HepG2 (cell line): ENCODE data around the gene DHRS4L2. TPM values are rescaled to one million over a fixed set of nuclear protein-coding genes. Genes with fewer than 3 reads are reported as not detected.

Experiments used
- ATAC-seq: fragments of 200-7000 bp; cut with Tn5 transposase; 3 replicates; pipeline ENCODE4 v1.9.1; 2020; ENCODE audit warnings: mild to moderate bottlenecking, moderate library complexity
- BruUV-seq: library from RNA; stranded (reverse); fragments of 400-500 nt; replicated peaks from 2 replicates; lab custom pipeline; 2021; lab: Mats Ljungman, UMichigan
- CTCF ChIA-PET: fragments of 300-600 bp; formaldehyde crosslinking; extraction: SDS; loops from one replicate; lab custom pipeline; 2021; ENCODE audit warnings: low total read pairs, inconsistent platforms, low intra/inter-chr PET ratio; lab: Yijun Ruan, JAX
- POLR2A ChIA-PET: fragments of 350-600 bp; sonication (Branson Sonifier 250); formaldehyde crosslinking; loops from one replicate; lab custom pipeline; 2020; ENCODE audit warnings: antibody characterized with exemption, inconsistent platforms; lab: Yijun Ruan, JAX
- DNase-seq: peaks from one replicate; pipeline ENCODE4 v3.0.0-alpha.2; 2015; ENCODE audit warnings: low spot score
- FAIRE-seq: peaks from 3 replicates; lab custom pipeline; 2011; peaks lifted over from hg19 to GRCh38; lab: Jason Lieb, UNC
- H2AFZ ChIP-seq: one replicate; pipeline ENCODE4 v1.6.1; 2011; ENCODE audit warnings: low read length, inconsistent platforms
- H3K27ac ChIP-seq: fragments of 300-600 bp; 3 replicates; pipeline ENCODE4 v1.8.0; 2011; ENCODE audit warnings: mixed run types, mild to moderate bottlenecking, mixed read lengths, low read length, inconsistent platforms; ENCODE audit not compliant: insufficient read depth; ENCODE audit errors: extremely low read length
- H3K27me3 ChIP-seq, 2 experiments: fragments of 200-600 bp in 1 of 2; 2 replicates in 1 of 2; 3 replicates in 1 of 2; pipeline versions ENCODE4 v1.6.0 to v1.8.0; 2011; ENCODE audit warnings: low read length in 2 of 2, mild to moderate bottlenecking in 2 of 2, moderate library complexity in 2 of 2, inconsistent platforms in 1 of 2; ENCODE audit not compliant: insufficient read depth in 2 of 2, control insufficient read depth in 1 of 2
- H3K36me3 ChIP-seq, 2 experiments: fragments of 200-600 bp in 1 of 2; replicated peaks in 1 of 2; 2 replicates in 1 of 2; 3 replicates in 1 of 2; pipeline versions ENCODE4 v1.5.1 to v1.8.0; 2011; ENCODE audit warnings: low read length in 2 of 2, inconsistent platforms in 1 of 2; ENCODE audit not compliant: insufficient read depth in 2 of 2, control insufficient read depth in 1 of 2
- H3K4me1 ChIP-seq: 2 replicates; pipeline ENCODE4 v1.5.1; 2012; ENCODE audit warnings: low read length, inconsistent platforms; ENCODE audit not compliant: insufficient read depth
- H3K4me2 ChIP-seq: 2 replicates; pipeline ENCODE4 v1.6.0; 2011; ENCODE audit warnings: low read depth, low read length, inconsistent platforms
- H3K4me3 ChIP-seq, 3 experiments: fragments of 200-600 bp in 1 of 3; sonication (generic), shearing (Covaris generic) in 1 of 3; replicated peaks in 1 of 3; 2 replicates each; pipeline ENCODE4 v1.5.1; 2011 to 2016; ENCODE audit warnings: low read length in 3 of 3, inconsistent platforms in 2 of 3, low read depth in 2 of 3, mild to moderate bottlenecking in 2 of 3, control low read depth in 1 of 3, mixed read lengths in 1 of 3; ENCODE audit not compliant: insufficient read depth in 1 of 3
- H3K79me2 ChIP-seq: one replicate; pipeline ENCODE4 v1.6.1; 2011; ENCODE audit warnings: low read length, inconsistent platforms; ENCODE audit not compliant: insufficient read depth
- H3K9ac ChIP-seq: 2 replicates; pipeline ENCODE4 v1.6.0; 2011; ENCODE audit warnings: mild to moderate bottlenecking, low read depth, low read length, inconsistent platforms; ENCODE audit not compliant: insufficient read depth
- H3K9me3 ChIP-seq: 2 replicates; pipeline ENCODE4 v1.5.1; 2012; ENCODE audit warnings: mild to moderate bottlenecking, low read length
- H4K20me1 ChIP-seq: 2 replicates; pipeline ENCODE4 v1.6.0; 2011; ENCODE audit warnings: inconsistent platforms, mild to moderate bottlenecking, low read length, moderate library complexity; ENCODE audit not compliant: insufficient read depth
- ETV6 ChIP-seq: sonication (generic); formaldehyde crosslinking; conservative IDR thresholded peaks from 2 replicates; pipeline ENCODE4 v1.4.0; 2020; ENCODE audit warnings: missing genetic modification reagents
- FOXC1 ChIP-seq: sonication (generic); formaldehyde crosslinking; IDR thresholded peaks from 2 replicates; pipeline ENCODE4 v1.8.0; 2022; ENCODE audit warnings: mild to moderate bottlenecking, missing genetic modification reagents, borderline replicate concordance
- GMEB2 ChIP-seq: IDR thresholded peaks from 2 replicates; pipeline ENCODE4 v1.6.1; 2016; ENCODE audit warnings: missing biosample characterization, missing genetic modification reagents, low read depth
- HDAC1 ChIP-seq: sonication (generic); formaldehyde crosslinking; IDR thresholded peaks from 2 replicates; pipeline ENCODE4 v1.5.1; 2020; ENCODE audit warnings: mild to moderate bottlenecking, missing genetic modification reagents
- HMG20A ChIP-seq: IDR thresholded peaks from 2 replicates; pipeline ENCODE4 v1.6.1; 2016; ENCODE audit warnings: borderline replicate concordance
- JUNB ChIP-seq: sonication (generic); formaldehyde crosslinking; IDR thresholded peaks from 2 replicates; pipeline ENCODE4 v1.8.0; 2022; ENCODE audit warnings: missing genetic modification reagents, mild to moderate bottlenecking, borderline replicate concordance
- KLF13 ChIP-seq: sonication (generic); formaldehyde crosslinking; IDR thresholded peaks from 2 replicates; pipeline ENCODE4 v1.4.0; 2020; ENCODE audit warnings: mild to moderate bottlenecking, missing genetic modification reagents
- MTA1 ChIP-seq: sonication (generic); formaldehyde crosslinking; IDR thresholded peaks from 2 replicates; pipeline ENCODE4 v1.4.0; 2020; ENCODE audit warnings: missing genetic modification reagents, mild to moderate bottlenecking, borderline replicate concordance
- MYPOP ChIP-seq: sonication (generic); formaldehyde crosslinking; IDR thresholded peaks from 2 replicates; pipeline ENCODE4 v1.8.1; 2023; ENCODE audit warnings: mild to moderate bottlenecking, moderate library complexity, missing genetic modification reagents
- NONO ChIP-seq, 2 experiments: fragments of 450-650 bp in 1 of 2; sonication (generic) in 1 of 2; formaldehyde crosslinking in 1 of 2; IDR thresholded peaks in 1 of 2; conservative IDR thresholded peaks in 1 of 2; 2 replicates each; pipeline versions ENCODE4 v1.6.1 to v1.8.0; 2017 to 2022; ENCODE audit warnings: mild to moderate bottlenecking in 1 of 2, missing genetic modification reagents in 1 of 2, moderate library complexity in 1 of 2
- SIN3A ChIP-seq: IDR thresholded peaks from 2 replicates; pipeline ENCODE4 v1.6.1; 2011; ENCODE audit warnings: low read depth, mild to moderate bottlenecking, control low read depth, low read length, borderline replicate concordance
- SOX6 ChIP-seq, 2 experiments: fragments of 450-650 bp in 1 of 2; sonication (generic) in 1 of 2; formaldehyde crosslinking in 1 of 2; IDR thresholded peaks; 2 replicates each; pipeline versions ENCODE4 v1.4.0 to v1.6.1; 2017 to 2020; ENCODE audit warnings: antibody characterized with exemption in 1 of 2, mild to moderate bottlenecking in 1 of 2, missing genetic modification reagents in 1 of 2
- THYN1 ChIP-seq: sonication (generic); formaldehyde crosslinking; IDR thresholded peaks from 2 replicates; pipeline ENCODE4 v1.8.1; 2023; ENCODE audit warnings: low read depth, mild to moderate bottlenecking, moderate library complexity, missing genetic modification reagents, borderline replicate concordance
- ZFP1 ChIP-seq: IDR thresholded peaks from 2 replicates; pipeline ENCODE4 v1.6.1; 2016
- ZGPAT ChIP-seq: IDR thresholded peaks from 2 replicates; pipeline ENCODE4 v1.6.1; 2016; ENCODE audit warnings: mild to moderate bottlenecking
- ZHX1 ChIP-seq: sonication (generic); formaldehyde crosslinking; IDR thresholded peaks from 2 replicates; pipeline ENCODE4 v1.8.1; 2022; ENCODE audit warnings: low read depth, mild to moderate bottlenecking, missing genetic modification reagents
- ZNF766 ChIP-seq: sonication (generic); formaldehyde crosslinking; IDR thresholded peaks from 2 replicates; pipeline ENCODE4 v1.5.0; 2020; ENCODE audit warnings: missing genetic modification reagents, borderline replicate concordance
- ZNF841 ChIP-seq: sonication (generic); formaldehyde crosslinking; IDR thresholded peaks from 2 replicates; pipeline ENCODE4 v1.8.1; 2023; ENCODE audit warnings: missing genetic modification reagents, borderline replicate concordance
- WGBS: methylation state at CpG from one replicate; pipeline ENCODE4 v1.1.6; 2017; ENCODE audit warnings: low lambda C conversion rate; 5-methylcytosine and 5-hydroxymethylcytosine counted together
- in situ Hi-C: cut with HindIII; loops from 2 replicates; pipeline ENCODE4 v1.10.0; 2017; ENCODE audit warnings: low pct_unique_long_range_greater_than_20kb; ENCODE audit not compliant: extremely low pct_ligation_motif_present
- intact Hi-C: fragments of 100-400 bp; cut with micrococcal nuclease; formaldehyde crosslinking; loops from one replicate; pipeline ENCODE4 v1.10.0; 2022; ENCODE audit not compliant: unreplicated experiment
- polyA plus RNA-seq, 8 experiments: library from polyadenylated mRNA; depleted of rRNA in 3 of 8; stranded (reverse) in 7 of 8; unstranded in 1 of 8; fragments of >200 nt; fragmentation: Illumina TruSeq in 4 of 8; extraction: Trizol in 4 of 8; gene quantifications; 2 replicates each; pipeline versions ENCODE4 v1.2.1 to v1.2.3, GENCODE V29; 2011 to 2016; ENCODE audit warnings: low read depth in 4 of 8, missing spikeins in 1 of 8, mixed read lengths in 1 of 8; ENCODE audit not compliant: insufficient read depth in 1 of 8
- total RNA-seq, 5 experiments: library from RNA; depleted of rRNA; stranded (reverse); fragments of >200 nt; fragmentation: Illumina TruSeq; extraction: Trizol; gene quantifications; 2 replicates each; pipeline ENCODE4 v1.2.3, GENCODE V29; 2016; ENCODE audit warnings: low read depth in 1 of 5

The DHRS4L2 gene
- total and polyA plus RNA-seq, 2 of the 13 experiments (the other 11 are each of a cell fraction or from before 2014, with no cell fraction given) = 24.7 to 38.2 TPM

- DNase-seq = no peak
- no peak for ATAC-seq
- H3K9ac ChIP-seq = no peak overlapping the region
- H2AFZ ChIP-seq = no peak overlapping the region
- H4K20me1 ChIP-seq = no peaks in the 10 kb centered on the region
- H3K9me3 ChIP-seq = no peaks in the 10 kb centered on the region
- ChIA-PET POLR2A (no interaction called here), CTCF (interaction anchor here (4.3 kb wide), 1 partner anchor 25 kb away, joined by 85 read pairs; no protein-coding TSS in a partner anchor)
- in situ Hi-C loops (loop anchor here (5.0 kb wide), 2 partner anchors 39 to 81 kb away; partner anchors contain the start of gene PCK2), intact Hi-C loops (no loop called here)
- H3K4me2 ChIP-seq = no peak overlapping the region
- no peak overlapping the region for H3K27ac ChIP-seq
- H3K4me3 ChIP-seq = no peak overlapping the region
- no peaks in the 10 kb centered on the region for H3K79me2 ChIP-seq
- BruUV-seq = no TSS peak
- FAIRE-seq = no peak
- H3K27me3 ChIP-seq = no peaks in the 10 kb centered on the region
- WGBS = 80% methylated on average over 2 of the region's 2 CpGs
- peaks cover 64% of the 10 kb centered on the region for H3K4me1 ChIP-seq
- H3K36me3 ChIP-seq = no peaks in the 10 kb centered on the region
- no peak for TF ChIP-seq GMEB2 (CRISPR knock-in tag)
- TF ChIP-seq ZHX1 (CRISPR knock-in tag) = no peak
- no peak for TF ChIP-seq HDAC1 (CRISPR knock-in tag)
- TF ChIP-seq ZFP1 = no peak
- TF ChIP-seq NONO (IDR thresholded peaks at IDR 0.05) = peak; percentile 60; the same call in 1 of the 2 replicates
- TF ChIP-seq NONO (CRISPR knock-in tag; conservative IDR thresholded peaks at IDR 0.05) = no peak
- TF ChIP-seq FOXC1 = no peak
- no peak for TF ChIP-seq THYN1 (CRISPR knock-in tag)
- no peak for TF ChIP-seq ZNF841
- TF ChIP-seq KLF13 = no peak
- TF ChIP-seq HMG20A = no peak
- no peak for TF ChIP-seq SIN3A
- no peak for TF ChIP-seq MYPOP (CRISPR knock-in tag)
- TF ChIP-seq JUNB = peak; percentile 36; the same call in 1 of the 2 replicates
- no peak for TF ChIP-seq ETV6 (CRISPR knock-in tag)
- TF ChIP-seq ZNF766 (CRISPR knock-in tag) = no peak
- TF ChIP-seq SOX6 (IDR thresholded peaks at IDR 0.05) = peak; percentile 75; the same call in 1 of the 2 replicates
- TF ChIP-seq SOX6 (CRISPR knock-in tag; IDR thresholded peaks at IDR 0.05) = no peak
- no peak for TF ChIP-seq MTA1 (CRISPR knock-in tag)
- TF ChIP-seq ZGPAT (CRISPR knock-in tag) = no peak
Measured at GRCh38 chr14:24011051-24011450, 22.3 kb downstream of the DHRS4L2 start.
